AG10803 (cell line): Measurements from ENCODE around the gene CALML4.
"Not testable (repeated sequence)": the region's sequence is repeated elsewhere in the genome, so short reads cannot be mapped to it uniquely, and the experiment has no call there.

Experiments
- DNase-seq: peaks from one replicate; pipeline ENCODE4 v3.0.0; 2010; ENCODE audit warnings: low read depth
- H3K4me3 ChIP-seq: 2 replicates; pipeline ENCODE4 v1.5.1; 2011; ENCODE audit warnings: mild to moderate bottlenecking, low read length, control low read depth
- CTCF ChIP-seq: conservative IDR thresholded peaks from 2 replicates; pipeline ENCODE4 v1.5.1; 2011; ENCODE audit warnings: mild to moderate bottlenecking, low read length, control low read depth, inconsistent platforms

CALML4 gene

GRCh38 chr15:68214838-68215254, 9.7 kb upstream of the CALML4 start:
- no peak for TF ChIP-seq CTCF
- no peak overlapping the region for H3K4me3 ChIP-seq
- no peak for DNase-seq

- DNase-seq, result no peak
- H3K4me3 ChIP-seq, result no peak overlapping the region
- no peak for TF ChIP-seq CTCF
Measured at GRCh38 chr15:68213991-68214837, 9.1 kb upstream of the CALML4 start.

DNA sequence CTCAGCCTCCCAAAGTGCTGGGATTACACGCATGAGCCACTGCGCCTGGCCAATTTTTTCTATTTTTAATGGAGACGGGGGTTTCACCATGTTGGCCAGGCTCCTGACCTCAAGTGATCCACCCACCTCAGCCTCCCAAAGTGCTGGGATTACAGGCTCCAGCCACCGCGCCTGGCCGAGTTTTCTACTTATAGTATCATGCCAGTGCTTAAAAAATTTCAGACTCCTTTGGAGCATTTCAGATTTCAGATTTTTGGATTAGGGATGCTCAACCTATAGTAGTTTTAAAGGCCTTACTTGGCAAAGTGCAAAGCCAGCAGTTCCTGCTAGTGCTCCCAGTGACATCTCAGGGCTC, 8.3 kb upstream of the CALML4 start:
- H3K4me3 ChIP-seq, DNase-seq: not testable (repeated sequence)

GRCh38 chr15:68211656-68212320, 6.7 kb upstream of the CALML4 start:
- H3K4me3 ChIP-seq, result no peak overlapping the region
- TF ChIP-seq CTCF, result no peak
- no peak for DNase-seq

DNA sequence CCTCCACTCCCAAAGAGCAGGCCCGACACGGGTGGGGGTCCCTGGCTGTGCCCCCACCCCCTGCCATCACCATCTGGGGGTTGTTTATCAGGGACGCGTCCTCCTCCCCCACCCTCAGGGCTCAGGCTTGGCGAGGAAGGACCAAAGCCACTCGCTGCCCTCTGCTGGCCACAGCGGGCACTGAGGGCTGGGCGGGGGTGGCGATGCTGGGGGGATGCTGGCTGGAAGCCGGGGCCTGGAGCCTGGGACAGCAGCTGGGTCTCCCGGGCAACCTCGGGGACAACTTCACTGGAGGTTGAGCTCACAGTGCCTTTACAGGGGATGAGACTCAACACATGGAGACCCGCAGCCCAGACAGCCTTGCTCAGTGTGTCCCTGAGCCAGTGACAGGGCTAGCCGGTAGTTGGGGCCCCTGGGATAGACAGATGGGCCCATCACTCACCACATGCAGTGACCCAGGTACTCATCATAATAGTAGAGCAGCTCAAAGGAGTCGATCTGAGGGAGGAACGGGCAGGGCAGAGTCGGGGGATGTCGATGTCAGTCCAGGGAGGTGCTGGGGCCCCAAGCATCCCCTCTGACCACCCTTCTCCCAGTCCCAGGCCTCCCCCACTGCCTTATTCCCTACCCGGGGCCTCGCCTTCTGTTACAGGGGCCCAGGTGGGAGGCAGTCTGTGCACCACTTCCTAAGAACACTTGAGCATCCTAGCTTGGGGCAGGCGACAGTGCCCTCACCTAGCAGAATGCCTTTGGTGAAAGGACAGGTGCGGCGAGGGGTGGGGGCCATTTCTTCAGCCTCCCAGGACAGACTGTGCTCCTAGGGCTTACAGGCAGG, 5.9 kb upstream of the CALML4 start:
- H3K4me3 ChIP-seq, result peak overlapping the region; percentile 36
- DNase-seq, result peak; percentile 47
- peak; percentile 70 for TF ChIP-seq CTCF

- H3K4me3 ChIP-seq, result peak overlapping the region; percentile 36; the same call in 1 of the 2 replicates
- DNase-seq, result no peak
- no peak for TF ChIP-seq CTCF
Measured at GRCh38 chr15:68210409-68210756, 5.3 kb upstream of the CALML4 start.

DNA sequence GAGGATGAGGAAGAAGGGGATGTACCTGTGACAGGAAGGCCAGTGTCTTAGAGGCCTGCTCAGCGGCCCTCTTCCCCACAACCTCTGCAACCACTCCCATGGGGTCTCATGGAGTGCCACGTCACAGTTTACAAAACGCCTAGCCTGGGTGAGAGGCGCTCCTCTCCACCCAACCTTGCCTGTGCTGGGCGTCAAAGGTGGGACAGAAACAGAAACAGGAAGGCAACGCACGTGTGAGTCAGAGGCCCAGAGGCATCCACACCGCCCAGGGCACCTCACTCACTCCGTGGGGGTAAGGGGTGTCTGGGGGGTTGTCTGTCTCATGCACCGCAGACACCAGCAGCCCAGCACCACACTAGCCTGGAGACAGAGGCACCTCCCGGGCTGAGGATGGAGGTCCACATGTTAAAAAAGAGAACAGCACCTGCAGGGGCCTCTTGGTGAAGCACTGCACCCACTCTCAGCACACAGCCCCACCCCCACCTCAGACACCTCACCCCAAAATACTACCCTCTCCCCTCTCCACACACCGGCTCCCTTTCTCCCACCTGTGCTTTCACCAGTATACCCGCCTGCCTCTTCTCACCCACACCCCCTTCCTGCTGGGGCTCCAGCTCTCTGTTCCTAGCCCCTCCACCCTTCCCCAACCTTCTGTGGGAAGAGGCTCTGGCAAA, 4.7 kb upstream of the CALML4 start:
- TF ChIP-seq CTCF, result no peak
- DNase-seq, result no peak
- H3K4me3 ChIP-seq, result no peak overlapping the region
